Fibroblast of the aortic adventitia (primary cell): ENCODE results near the gene CXCL11. TPM values are rescaled to one million over a fixed set of nuclear protein-coding genes. Genes with fewer than 3 reads are reported as not detected.

ENCODE experiments used
- DNase-seq: peaks from one replicate; pipeline ENCODE4 v3.0.0-alpha.2; 2010; ENCODE audit warnings: low read depth
- H3K4me3 ChIP-seq: 2 replicates; pipeline ENCODE4 v1.5.1; 2011; ENCODE audit warnings: low read depth, mild to moderate bottlenecking, control low read depth, low read length, moderate library complexity
- CTCF ChIP-seq: IDR thresholded peaks from 2 replicates; pipeline ENCODE4 v1.5.1; 2011; ENCODE audit warnings: mild to moderate bottlenecking, low read length, control low read depth, inconsistent platforms; ENCODE audit not compliant: insufficient read depth
- total RNA-seq: library from RNA; depleted of rRNA; stranded (reverse); fragments of >200 nt; gene quantifications from 2 replicates; pipeline ENCODE4 v1.2.3, GENCODE V29; 2012; ENCODE audit warnings: low replicate concordance

The CXCL11 gene
- total RNA-seq, 1 donor = not detected

DNA sequence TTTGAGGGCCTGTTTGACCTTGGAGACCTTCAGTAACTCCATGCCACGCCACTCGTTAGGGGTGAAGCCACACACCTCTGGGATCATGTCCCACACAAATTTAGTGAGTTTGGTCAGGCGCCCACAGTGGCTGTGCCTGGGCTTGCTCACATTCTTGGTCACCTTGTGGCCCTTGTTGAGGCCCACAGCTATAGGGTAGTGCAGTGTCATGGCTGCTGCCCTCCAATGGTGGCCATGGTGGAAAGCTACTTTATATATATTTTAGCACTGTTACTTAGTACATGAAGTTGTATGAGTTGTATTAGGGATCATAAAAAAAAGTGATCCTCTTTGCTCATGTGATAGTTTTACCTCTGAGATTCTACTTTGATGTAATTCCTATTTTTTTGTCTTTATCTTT lies 985 bp upstream of the CXCL11 start:
- H3K4me3 ChIP-seq = no peak overlapping the region
- DNase-seq = peak; percentile 11
- TF ChIP-seq CTCF = peak; percentile 45

DNA sequence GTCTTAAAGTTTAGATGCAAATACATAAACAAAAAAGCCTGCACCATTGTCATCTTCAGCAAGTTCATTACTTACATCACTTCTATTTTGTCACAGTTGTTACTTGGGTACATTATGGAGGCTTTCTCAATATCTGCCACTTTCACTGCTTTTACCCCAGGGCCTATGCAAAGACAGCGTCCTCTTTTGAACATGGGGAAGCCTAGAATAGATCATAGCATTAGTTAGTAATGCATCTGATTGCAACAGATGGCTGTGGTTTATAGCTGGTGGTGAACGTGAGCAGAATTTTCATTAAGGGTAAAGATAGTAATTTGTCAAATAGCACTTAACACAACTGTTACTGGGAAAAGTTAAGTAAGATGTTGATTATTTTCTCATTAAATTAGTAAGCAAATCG lies 729 bp downstream of the CXCL11 start:
- no peak for TF ChIP-seq CTCF
- no peak overlapping the region for H3K4me3 ChIP-seq
- no peak for DNase-seq

GRCh38 chr4:76029300-76029699 lies 6.6 kb downstream of the CXCL11 start:
- H3K4me3 ChIP-seq = no peak overlapping the region
- TF ChIP-seq CTCF = no peak
- no peak for DNase-seq

GRCh38 chr4:76028350-76028765 lies 7.5 kb downstream of the CXCL11 start:
- peak; percentile 34 for DNase-seq
- no peak for TF ChIP-seq CTCF
- H3K4me3 ChIP-seq = peak overlapping the region; percentile 38

GRCh38 chr4:76024065-76024464 lies 11.8 kb downstream of the CXCL11 start:
- no peak for TF ChIP-seq CTCF
- no peak for DNase-seq
- H3K4me3 ChIP-seq = no peak overlapping the region

DNA sequence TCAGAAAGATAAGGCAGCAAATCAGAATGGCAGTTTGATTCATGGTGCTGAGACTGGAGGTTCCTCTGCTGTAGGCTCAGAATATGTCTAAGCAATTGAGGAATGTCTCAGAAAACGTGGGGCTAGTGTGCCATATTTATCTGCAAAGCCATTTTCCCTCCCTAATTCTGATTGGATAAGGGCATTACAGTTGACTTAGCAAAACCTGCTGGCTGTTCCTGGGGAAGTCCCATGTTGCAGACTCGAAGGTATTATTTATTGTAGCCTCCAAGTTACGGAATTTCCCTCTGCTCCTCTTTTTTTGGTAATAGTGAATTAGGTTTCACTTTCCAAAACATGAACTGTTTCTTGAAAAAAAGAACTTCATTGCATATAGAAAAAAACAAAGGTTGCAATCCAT lies 12.5 kb downstream of the CXCL11 start, which contains the start of gene CXCL10:
TSS of gene CXCL10 (minus strand) at position 109 of the 400 bp plus-strand sequence. CDS start at position 43, 66 bp downstream.
- no peak within 1 kb of the TSS for H3K4me3 ChIP-seq
- peak; percentile 30 for DNase-seq
- no peak for TF ChIP-seq CTCF

DNA sequence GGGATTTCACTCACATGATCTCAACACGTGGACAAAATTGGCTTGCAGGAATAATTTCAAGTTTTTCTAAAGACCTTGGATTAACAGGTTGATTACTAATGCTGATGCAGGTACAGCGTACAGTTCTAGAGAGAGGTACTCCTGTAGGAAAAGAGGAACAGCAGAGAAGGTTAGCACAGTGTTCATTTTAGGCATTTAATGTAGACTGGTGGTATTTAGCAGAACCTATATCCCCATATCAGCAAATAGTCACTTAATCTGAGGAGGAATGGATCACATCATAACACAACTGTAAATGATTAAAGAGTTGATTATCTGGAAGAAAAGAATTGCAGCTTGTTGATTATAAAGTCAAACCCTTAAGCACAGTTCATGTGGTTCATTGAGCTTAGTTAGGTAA lies 13.2 kb downstream of the CXCL11 start:
- DNase-seq = no peak
- no peak overlapping the region for H3K4me3 ChIP-seq
- TF ChIP-seq CTCF = no peak
